Activated T-helper 9 cell treated with anti-CD3 and anti-CD28 coated beads, Interleukin-2, amount 50 U/mL, for 16 hours (primary cell): Measurements from ENCODE around the gene LGALS8.
"Not testable (repeated sequence)": the region's sequence is repeated elsewhere in the genome, so short reads cannot be mapped to it uniquely, and the experiment has no call there.

Source experiments
- DNase-seq: peaks from one replicate; pipeline ENCODE4 v3.0.0-alpha.2; 2020; ENCODE audit warnings: low read depth

Gene LGALS8

DNA sequence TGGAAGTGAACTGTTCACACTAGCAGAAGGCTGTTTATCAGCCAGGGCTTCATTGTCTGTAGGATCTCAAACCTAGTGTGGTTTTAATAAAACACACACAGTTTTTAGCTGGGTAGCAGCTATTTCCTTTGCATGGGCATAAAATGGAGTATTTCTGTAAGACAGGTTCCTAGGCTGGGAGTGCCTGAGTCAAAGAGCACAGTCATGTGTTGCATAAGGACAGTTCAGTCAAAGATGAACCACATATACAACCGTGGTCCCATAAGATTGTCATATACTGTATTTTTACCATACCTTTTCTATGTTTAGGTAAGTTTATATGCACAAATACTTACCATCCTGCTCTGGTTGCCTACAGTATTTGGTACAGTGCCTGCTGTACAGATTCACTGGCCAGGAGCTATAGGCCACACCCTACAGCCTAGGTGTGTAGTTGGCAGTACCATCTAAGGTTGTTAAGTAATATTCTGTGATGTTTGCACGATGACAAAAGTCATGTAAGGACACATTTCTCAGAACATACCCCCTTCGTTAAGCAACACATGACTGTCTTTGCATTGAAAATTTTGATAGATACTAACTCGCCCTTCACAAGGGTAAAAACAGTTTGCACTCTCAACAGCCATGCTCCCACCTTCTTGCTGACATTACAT is 17.2 kb downstream of the LGALS8 start:
- no peak for DNase-seq

DNA sequence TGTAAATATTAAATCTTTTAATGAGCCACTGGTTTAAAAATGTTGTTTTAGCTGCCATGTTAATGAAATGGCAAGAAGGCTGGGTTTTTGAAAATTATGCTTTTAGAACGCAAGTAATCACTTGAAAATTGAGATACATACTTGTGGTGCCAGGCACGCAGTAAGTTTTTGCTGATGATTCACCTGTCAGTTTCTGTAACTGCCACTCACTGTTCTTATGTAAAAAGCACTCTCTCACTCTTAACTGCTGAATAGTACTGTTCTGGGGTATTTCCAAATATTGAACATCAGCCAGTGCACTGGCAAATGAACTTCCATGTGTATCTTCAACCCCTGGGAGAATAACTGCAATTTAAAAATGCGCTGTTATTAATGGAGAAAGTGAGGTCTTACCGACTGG is 17.9 kb downstream of the LGALS8 start:
- no peak for DNase-seq

DNA sequence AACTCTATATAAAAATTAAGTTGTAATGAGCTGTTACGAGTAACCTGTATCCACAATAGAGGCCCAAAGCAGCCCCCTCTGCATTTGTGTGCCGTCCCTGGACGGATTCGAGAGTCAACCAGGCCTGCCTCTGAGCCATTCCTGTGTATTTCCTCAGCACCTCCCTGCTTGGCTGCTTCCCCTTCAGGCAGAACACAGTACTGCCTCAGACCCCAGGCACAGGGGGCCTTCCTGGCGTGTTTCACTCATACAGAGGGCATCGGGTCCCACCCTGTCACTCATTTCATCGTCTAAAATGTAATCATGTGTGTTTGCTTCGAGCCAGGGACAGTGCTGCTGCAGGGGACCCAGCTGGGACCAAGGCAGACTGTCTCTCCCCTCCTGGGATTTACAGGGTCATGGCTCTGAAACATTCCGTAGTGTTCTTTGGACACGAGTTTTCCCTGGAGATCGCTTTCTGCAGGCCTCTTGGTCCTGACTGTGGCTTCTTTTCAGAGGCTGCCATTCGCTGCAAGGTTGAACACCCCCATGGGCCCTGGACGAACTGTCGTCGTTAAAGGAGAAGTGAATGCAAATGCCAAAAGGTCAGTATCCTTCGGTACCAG is 19.4 kb downstream of the LGALS8 start:
- no peak for DNase-seq

DNA sequence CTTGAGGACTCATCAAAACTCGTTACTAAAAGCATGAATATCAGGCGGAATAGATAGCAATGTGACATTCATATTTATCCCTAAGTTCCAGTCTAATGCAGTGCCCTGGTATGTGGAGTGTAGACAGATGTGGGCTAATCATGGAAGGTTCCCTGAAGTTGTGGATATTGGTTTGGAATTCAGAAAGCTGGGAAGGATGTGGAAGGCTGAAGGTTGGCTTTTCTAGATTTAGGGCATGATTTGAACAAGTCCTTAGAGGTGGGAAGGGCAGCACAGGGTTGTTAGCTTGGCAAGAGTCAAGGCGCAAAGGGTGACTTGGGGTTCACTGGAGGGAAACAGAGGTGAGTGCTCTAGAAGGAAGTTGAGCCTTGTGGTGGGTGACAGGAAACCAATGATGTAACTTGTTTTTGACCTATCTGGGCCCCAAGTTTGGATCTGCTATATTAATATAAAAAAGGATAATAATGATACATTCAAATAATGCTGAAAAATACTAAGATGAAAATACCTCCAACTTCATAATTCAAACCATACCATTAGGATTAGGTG is 21.9 kb downstream of the LGALS8 start:
- no peak for DNase-seq

DNA sequence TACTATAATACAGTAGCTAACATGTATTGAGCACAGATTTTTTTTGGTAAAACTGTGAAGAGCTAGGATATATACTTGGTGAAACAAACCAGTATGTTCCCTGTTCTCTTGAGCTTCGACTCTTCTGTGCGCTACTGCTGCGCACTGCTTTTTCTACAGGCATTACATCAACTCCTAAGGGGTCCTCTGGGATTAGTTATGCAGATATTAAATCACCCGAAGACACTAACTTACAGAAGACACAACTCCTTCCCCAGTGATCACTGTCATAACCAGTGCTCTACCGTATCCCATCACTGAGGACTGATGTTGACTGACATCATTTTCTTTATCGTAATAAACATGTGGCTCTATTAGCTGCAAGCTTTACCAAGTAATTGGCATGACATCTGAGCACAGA is 24.7 kb downstream of the LGALS8 start:
- no peak for DNase-seq

DNA sequence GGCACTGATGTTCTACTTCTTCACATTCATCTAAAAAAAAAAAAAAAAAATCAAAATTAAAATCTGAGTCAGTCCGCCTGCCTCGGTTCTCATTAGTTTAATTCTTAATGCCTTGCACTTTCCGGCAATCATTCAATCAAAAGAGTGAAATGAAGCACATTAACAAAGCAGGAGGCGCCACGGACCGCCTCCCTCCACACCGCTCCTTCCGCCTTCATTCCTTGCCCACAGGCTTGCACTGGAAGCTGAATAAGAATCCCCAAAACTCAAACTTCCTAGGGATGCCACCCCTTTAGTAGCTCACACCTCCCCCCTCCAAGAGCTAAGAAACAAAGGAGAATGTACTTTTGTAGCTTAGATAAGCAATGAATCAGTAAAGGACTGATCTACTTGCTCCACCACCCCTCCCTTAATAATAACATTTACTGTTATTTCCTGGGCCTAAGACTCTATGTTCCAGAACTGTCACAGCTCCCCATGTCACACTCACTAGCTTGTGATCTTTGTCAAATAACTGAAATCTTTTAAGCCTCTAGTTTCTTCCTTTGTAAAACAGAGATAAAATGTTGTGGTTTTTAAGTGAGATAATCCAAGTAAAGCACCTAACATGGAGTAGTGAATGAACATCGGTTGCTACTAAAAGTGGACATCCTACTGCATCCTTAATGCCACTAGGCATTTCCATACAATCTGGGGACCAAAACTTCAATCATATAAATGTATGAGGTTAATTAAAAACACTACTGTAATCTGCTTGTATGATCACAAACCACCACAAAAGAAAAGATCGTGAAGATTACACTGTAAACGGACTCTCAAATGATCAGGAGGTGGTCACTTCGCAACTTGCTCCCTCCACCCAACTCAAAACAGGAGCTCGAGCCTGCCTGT is 27.4 kb downstream of the LGALS8 start:
- no peak for DNase-seq

DNA sequence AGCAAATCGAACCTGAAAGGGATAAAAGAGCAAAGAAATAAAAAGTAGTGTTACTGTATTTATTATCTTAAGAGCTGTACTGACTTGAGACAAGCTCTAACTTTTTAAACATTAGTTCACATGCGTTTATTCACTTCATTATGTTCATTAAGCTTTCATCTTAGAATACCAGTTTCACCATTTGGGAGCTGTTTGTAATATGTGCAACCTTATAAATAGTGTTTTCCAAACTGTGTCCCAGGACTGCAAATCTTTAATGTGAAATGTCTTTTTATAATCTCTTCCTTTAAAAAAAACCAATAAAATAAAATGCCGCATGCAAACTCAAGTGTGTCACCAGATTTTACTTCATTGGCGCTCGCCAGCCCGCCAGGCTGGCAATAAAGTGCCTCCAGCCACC is 28.3 kb downstream of the LGALS8 start:
- no peak for DNase-seq

DNA sequence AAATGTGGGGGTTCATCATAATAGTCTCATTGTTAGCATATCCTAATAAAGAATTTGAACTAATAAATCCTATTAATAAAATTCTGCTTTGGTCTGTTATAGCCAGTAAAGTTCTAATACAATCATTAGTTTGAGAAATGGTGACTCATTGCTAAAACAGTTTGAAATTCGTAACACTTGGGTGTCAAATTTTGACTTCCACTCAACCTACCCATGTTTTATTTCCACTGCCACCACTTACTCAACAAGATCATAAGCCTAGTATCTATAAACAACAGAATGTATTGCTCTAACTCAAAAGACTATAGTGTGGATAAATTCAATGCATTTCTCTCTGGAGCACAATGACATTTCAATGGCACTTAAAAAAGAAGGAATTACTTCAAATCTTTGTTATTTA is 29.1 kb downstream of the LGALS8 start:
- no peak for DNase-seq

DNA sequence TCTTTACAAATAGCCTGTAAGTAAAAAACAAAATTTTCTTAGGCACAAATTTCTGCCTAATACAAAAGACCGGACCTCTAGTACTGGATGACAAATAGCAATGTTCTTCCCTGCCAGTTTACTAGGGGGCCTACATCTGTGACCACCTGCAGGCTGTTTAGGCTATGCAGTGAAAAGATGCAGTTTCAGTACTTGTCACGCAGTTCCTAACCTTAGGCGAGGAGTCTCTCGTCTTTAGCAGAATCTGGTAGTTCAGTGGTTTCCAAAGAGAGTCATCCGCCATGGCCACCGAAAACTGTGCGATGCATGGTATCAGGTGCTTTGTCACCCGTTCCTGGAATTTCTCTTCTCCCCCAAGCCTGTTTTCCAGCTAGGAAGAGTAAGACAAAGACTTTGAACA is 29.6 kb downstream of the LGALS8 start:
- DNase-seq: no peak

DNA sequence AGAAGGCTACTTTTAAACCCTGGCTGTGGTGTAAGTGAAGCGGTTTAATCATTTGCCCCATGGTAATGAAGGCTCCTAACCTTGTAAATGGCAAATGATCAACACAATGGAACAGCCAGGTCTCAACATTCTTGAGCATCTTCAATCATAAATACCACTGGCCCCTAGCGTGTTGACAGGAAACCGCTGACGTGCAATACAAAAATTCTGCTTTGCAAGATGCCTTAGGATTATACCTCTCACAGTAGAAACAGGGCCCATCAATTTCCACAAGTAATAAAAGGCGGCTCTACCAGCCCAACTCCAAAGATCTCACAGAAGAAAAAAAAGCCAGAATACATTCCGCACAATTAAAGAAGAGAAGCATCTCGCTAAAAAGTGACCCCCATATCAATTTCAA is 32.8 kb downstream of the LGALS8 start:
- DNase-seq: no peak

DNA sequence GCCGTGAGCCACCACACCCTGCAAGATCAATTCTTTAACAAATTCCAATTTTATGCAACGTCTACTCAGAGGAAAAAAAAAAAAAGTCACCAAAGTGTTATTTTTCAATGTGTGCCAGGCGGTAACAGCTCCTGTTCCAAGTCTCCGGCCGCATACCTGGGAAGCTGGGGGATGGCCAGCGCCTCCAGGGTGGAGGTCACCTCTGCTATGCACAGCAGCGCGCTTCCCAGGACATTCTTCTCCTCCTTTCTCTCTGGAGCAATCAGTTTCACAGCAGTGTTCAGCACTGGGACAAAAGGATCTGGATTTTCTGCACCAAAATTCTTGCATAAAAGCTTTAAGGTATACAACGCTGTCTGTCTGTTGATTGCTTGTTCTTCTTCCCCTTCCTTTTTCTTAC is 34.3 kb downstream of the LGALS8 start:
- no peak for DNase-seq

DNA sequence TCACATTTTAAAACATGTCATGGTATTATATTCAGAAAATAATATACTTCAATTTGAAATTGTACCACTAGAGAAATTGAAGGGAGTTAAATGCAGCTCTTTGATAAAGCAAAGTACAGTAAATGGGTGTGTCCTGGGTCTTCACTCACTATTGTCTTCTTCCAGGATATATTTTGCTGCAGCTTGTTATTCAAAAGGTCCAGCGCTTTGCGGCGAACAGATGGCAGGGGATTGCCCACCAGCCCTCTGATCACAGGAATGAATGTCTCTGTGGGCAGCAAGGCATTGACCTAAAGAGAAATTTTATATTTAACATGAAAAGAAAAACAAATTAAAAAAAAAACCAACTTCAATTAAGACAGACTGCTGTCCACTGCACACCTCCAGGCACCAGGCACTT is 35.1 kb downstream of the LGALS8 start:
- DNase-seq: no peak

DNA sequence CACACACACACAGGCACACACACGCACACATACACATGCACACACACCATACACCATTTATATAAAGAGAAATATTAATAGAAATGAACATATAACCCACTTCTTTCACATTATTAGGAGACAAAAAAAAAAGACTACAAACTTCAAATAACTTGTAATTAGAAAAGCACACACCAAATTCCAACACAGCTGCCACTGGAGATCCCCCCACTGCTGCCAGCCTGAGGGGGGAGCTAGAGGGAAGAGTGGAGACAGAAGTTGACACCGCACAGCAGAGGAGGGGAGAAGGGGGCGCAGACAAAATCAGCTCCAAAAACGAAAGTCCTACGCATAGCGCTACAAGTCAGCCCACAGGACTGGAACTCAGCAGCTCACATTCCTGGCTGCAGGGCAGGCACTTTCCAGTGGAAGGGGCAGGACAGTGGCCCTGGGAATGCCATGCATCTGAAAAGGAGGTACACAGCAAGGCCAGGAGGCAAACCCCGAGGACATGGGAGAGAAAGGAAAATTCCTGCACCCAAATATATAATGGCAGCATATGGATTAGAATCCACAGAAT is 36.5 kb downstream of the LGALS8 start:
- no peak for DNase-seq

DNA sequence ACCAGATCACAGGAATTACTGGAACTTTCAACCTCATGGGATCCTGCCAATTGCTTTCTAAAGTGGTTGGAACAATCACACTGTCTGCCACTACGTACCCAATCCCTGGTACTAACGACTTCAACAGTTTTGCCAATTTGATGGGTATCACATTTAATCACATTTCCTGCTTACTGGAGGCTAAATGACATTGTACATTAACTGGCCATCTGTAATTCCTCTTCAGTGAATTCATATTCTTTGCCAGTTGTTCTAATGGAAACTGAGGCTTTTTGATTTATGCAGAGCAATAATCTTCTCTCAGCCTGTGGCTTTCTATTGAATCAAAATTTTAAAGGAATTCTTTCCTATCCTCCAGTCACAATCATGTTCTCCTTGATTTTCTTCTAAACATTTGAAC is 38.2 kb downstream of the LGALS8 start:
- DNase-seq: no peak

DNA sequence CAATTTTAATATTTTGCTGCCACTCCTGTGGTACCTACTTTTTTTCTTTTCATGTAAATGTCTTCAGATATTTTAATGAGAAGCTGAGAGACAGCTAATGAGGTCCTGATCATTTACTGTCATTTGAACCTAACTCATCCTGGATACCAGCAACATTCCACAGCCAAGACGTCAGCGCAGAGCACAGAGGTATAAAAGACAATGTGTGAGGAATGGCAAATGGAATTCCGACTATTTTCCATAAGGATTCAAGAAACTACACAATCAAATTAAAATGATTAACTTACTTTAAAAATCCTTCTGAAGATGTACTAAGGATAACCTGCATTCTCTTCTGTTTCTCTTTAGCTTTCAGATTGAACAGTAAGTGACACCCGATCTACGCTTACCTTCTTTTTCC is 41.7 kb downstream of the LGALS8 start:
- DNase-seq: no peak

DNA sequence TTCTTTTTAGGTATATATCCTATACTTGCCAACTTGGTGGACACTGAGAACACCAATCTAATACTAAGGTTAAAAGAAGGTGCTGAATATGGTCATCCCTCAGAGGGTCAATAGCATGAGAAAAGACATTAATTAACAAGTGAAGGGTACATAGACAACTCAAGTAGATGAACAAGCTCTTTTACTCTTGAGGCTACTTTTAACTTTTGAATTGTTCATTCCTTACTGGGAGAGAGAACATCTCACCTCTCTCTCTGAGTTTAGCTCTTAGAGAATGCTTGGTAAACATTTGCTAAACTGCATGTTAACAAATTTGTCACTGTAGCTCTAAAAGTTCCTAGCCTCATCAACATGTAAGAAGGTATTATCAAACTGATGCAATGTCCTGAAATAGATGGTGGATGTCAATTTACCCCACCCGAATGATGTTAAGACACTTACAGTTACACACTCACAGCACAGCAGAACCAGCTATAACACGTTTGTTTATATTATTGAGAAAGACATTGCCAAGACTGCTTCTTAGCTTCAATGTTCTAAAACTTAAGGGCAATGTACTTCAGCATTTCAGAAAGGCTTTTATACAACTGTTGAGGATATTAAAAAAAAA is 44.6 kb downstream of the LGALS8 start:
- DNase-seq: no peak

DNA sequence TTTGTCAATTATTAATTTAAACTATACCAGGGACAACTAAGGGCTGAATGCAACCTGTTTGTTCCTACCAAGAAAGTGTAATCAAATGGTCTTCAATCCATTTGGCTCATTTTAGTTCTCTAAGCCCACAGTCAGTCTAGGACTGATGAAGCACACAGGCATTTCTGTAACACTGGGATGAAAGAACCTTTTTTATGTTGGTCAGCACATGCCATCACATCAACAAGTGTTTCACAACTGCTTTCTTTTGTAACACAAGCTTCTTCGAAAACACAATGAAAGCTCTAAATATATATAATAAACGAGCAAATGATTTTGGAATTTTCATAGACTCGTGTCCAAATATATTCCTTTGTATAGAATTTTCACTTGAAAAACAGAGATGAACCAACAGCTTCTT is 51.7 kb downstream of the LGALS8 start:
- no peak for DNase-seq

DNA sequence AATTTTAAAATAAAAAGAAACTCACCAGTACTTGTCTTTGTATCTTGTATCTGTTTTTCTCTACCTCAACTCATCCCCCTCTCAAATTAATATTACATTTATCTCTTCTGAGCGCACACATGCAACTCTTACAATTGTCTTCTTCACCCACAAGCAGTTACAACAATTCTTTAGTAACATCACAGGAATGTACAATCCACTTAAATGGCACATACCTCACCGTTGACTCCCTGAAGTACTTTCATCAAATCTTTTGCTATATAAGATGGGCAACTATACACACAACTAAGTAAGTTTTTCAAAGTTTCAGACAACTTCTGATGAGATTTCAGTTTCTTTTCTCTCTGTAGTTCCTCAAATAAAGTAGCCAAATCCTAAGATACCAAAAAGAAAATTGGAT is 52.2 kb downstream of the LGALS8 start:
- no peak for DNase-seq

DNA sequence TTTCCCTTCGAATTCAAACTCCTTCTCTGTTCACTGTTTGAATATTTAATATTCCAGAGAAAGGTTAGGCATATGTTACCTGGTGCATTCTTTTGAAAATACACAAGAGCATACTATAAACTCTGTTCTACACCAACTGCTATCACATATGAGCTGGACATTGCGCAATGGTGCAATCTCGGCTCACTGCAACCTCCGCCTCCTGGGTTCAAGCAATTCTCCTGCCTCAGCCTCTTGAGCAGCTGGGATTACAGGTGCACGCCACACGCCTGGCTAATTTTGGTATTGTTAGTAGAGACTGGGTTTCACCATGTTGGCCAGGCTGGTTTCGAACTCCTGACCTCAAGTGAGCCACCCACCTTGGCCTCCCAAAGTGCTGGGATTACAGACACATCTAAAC is 53.3 kb downstream of the LGALS8 start:
- DNase-seq: not testable (repeated sequence)

DNA sequence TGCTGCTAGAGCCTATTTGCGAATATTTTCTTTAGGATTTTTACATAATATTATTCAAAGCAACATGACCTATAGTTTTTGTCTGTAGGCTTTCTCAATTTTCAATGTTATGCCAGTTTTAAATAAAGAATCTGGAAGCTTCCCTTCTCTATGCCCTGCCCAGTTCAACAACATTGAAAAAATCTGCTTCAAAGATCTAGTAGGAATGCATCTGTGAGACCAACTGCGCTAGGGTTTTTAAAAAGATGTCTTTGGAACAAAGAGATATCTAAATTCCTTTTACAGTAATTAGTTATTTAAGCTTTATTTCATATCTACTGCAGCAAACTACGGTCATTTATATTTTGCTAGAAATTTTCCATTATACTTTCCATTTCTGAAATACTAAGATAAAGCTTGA is 54.9 kb downstream of the LGALS8 start:
- DNase-seq: no peak

DNA sequence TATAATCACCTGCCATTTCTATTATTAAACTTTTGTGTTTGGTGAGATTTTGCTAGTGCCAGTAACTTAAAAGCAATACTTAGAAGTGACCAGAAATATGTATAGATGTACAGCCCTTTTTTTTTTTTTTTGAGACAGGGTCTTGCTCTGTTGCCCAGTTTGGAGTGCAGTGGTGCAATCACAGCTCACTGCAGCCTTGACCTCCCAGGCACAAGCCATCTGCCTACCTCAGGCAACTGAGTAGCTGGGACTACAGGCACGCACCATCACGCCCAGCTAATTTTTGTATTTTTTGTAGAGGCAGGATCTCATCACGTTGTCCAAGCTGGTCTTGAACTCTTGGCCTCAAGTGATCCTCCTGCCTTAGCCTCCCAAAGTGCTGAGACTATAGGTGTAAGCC is 56.6 kb downstream of the LGALS8 start:
- not testable (repeated sequence) for DNase-seq

DNA sequence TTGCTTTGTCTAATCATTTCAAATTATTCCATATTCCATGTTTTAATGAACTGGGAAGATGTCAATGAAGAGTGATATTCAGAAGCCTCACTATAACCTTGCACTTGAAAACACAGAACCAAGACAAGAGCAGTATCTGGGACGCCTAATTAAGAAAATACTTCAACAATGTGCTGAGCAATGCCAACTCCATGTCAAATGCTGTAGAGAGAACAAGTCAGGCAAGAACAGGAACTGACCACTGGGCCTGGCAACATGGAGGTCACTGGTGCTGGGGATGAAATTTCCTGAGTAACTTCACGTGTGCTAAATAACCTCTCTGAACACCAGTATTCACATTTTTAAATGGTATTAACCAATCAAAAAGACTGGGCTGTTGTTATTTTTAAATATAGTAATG is 57.7 kb downstream of the LGALS8 start:
- no peak for DNase-seq
